PFSK-1 (cell line): ENCODE data around the gene MYLIP.

Experiments used
- FOXP2 ChIP-seq: optimal IDR thresholded peaks from 2 replicates; pipeline ENCODE3; 2011; ENCODE audit warnings: borderline replicate concordance, control low read depth, inconsistent platforms; ENCODE audit not compliant: insufficient read depth; ENCODE audit errors: extremely low read length, extremely low read depth
- POLR2AphosphoS5 ChIP-seq: IDR thresholded peaks from 2 replicates; pipeline ENCODE4 v1.6.1; 2012; ENCODE audit warnings: low read depth, mild to moderate bottlenecking, control low read depth, low read length, moderate library complexity
- SIN3A ChIP-seq: IDR thresholded peaks from 2 replicates; pipeline ENCODE4 v1.6.1; 2012; ENCODE audit warnings: mild to moderate bottlenecking, low read length, moderate library complexity, borderline replicate concordance; ENCODE audit not compliant: insufficient read depth
- TAF1 ChIP-seq: IDR thresholded peaks from 2 replicates; pipeline ENCODE4 v1.6.1; 2012; ENCODE audit warnings: low read length, control low read depth, borderline replicate concordance; ENCODE audit not compliant: insufficient read depth
- TF ChIP-seq, protein P1 (sequence below), 2 experiments: IDR thresholded peaks; 2 replicates each; pipeline versions ENCODE4 v1.6.1 to v1.8.0; 2011 to 2012; ENCODE audit warnings: low read depth in 2 of 2, low read length in 2 of 2, control low read depth in 1 of 2, inconsistent platforms in 1 of 2, mild to moderate bottlenecking in 1 of 2, moderate library complexity in 1 of 2; ENCODE audit not compliant: insufficient read depth in 1 of 2

MYLIP gene

DNA sequence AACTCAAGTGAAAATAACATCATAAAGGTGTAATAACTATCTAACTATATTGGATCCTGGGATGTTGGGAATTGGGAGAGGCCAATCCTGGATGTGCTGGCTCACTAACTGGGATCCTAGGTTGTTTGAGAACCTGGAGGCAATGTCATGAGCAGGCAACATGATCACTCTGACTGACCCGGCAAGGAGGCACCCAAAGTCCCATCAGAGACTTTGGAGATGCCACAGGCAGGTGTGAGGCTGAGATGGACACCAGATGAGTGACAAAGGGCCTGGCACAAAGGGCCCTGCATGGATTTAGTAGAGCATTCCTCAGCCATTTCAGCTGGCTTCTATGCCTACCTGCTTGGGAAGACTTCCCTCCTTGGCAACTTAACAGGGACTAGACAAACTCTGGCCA, 38.4 kb upstream of the MYLIP start:
- no peak for TF ChIP-seq FOXP2
- TF ChIP-seq, protein P1, sequence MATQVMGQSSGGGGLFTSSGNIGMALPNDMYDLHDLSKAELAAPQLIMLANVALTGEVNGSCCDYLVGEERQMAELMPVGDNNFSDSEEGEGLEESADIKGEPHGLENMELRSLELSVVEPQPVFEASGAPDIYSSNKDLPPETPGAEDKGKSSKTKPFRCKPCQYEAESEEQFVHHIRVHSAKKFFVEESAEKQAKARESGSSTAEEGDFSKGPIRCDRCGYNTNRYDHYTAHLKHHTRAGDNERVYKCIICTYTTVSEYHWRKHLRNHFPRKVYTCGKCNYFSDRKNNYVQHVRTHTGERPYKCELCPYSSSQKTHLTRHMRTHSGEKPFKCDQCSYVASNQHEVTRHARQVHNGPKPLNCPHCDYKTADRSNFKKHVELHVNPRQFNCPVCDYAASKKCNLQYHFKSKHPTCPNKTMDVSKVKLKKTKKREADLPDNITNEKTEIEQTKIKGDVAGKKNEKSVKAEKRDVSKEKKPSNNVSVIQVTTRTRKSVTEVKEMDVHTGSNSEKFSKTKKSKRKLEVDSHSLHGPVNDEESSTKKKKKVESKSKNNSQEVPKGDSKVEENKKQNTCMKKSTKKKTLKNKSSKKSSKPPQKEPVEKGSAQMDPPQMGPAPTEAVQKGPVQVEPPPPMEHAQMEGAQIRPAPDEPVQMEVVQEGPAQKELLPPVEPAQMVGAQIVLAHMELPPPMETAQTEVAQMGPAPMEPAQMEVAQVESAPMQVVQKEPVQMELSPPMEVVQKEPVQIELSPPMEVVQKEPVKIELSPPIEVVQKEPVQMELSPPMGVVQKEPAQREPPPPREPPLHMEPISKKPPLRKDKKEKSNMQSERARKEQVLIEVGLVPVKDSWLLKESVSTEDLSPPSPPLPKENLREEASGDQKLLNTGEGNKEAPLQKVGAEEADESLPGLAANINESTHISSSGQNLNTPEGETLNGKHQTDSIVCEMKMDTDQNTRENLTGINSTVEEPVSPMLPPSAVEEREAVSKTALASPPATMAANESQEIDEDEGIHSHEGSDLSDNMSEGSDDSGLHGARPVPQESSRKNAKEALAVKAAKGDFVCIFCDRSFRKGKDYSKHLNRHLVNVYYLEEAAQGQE (IDR thresholded peaks at IDR 0.05; ENCODE audit: insufficient read depth in 1 of 2, low read depth in 2 of 2, low read length in 2 of 2): no peak

DNA sequence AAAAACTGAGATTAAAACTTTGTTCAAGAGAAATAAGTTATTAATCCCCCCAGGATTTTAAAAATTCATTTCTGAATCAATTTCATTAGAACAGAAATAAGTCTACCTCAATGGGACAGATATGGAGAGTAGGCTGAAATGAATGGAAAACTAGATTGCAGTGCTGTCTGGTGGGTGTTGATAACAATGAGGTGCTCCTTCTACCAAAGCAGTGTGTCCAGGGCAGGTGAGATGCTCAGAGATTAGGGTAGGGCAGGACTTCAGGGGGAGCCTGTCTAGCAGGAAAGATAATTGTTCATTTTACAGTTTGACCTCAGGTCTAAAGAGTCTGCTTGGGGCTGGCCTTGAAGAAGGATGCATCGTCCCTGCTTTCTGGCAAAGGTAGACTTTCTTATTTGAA, 38.0 kb upstream of the MYLIP start:
- TF ChIP-seq FOXP2 (no peak), TAF1 (no peak), POLR2AphosphoS5 (no peak), SIN3A (no peak)
- TF ChIP-seq, protein P1 (IDR thresholded peaks at IDR 0.05; ENCODE audit: insufficient read depth in 1 of 2, low read depth in 2 of 2, low read length in 2 of 2): no peak

DNA sequence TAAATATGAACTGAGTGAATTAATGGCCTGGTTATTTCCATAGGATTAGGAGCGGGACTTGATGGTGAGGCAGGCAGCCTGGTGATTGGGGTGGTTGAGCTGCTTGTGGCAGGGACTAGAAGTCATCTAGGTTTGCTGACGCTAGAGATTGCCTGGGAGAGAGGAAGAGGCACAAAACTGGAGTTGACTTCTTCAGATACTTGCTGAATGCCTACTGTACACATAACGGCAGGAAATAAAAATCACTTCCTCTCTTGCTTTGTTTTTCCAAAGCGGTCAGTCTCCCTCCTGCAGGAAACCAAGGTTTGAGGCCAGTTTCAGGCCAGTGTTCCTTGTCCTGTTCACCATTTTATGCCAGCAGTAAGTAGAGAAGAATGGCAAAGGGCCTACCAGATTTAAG, 36.7 kb upstream of the MYLIP start:
- TF ChIP-seq TAF1 (no peak), POLR2AphosphoS5 (no peak), SIN3A (no peak), FOXP2 (no peak)
- TF ChIP-seq, protein P1 (IDR thresholded peaks at IDR 0.05; ENCODE audit: insufficient read depth in 1 of 2, low read depth in 2 of 2, low read length in 2 of 2): no peak

DNA sequence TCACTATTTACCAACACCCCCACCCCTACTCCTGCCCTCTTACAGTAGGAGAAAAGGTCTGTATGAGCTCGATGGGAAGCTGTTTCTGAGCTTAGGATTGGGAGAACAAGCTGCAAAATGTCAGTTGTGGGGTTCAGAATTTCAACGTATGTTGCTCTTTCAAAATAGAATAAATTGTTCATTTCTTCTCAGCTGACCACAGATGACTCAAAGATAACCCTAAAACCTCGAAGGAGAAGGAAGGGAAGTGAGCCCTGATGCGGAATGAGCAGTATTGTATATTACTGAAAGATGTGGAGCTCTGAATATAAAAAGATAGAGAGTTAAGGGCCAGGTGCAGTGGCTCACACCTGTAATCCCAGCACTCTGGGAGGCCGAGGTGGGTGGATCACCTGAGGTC, 35.9 kb upstream of the MYLIP start:
- no peak for TF ChIP-seq TAF1
- TF ChIP-seq, protein P1 (IDR thresholded peaks at IDR 0.05; ENCODE audit: insufficient read depth in 1 of 2, low read depth in 2 of 2, low read length in 2 of 2): no peak
- TF ChIP-seq SIN3A: no peak
- TF ChIP-seq POLR2AphosphoS5: no peak
- no peak for TF ChIP-seq FOXP2

DNA sequence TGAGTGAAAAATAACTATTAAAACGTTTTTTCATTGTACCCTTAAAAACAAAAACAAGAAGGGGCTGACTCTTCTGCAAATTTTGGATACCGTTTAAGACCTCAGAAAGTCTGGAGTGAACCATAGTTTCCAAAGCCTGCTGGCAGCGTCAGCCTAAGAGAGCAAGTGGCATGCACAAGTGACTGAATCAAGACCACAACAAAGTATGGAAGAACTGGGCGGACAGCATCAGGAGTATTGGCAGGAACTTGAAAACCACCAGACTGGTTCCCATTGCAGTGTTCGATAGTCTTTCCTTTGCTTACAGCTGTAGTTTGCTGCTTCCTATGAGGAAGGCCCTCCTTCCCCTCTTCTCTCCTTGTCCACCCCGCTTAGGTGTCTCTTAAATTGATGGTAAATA, 33.7 kb upstream of the MYLIP start:
- TF ChIP-seq, protein P1 (IDR thresholded peaks at IDR 0.05; ENCODE audit: insufficient read depth in 1 of 2, low read depth in 2 of 2, low read length in 2 of 2): no peak
- no peak for TF ChIP-seq TAF1
- TF ChIP-seq SIN3A: no peak
- TF ChIP-seq FOXP2: no peak
- TF ChIP-seq POLR2AphosphoS5: no peak
